GM23338 (cell line): ENCODE results near the gene LORICRIN. TPM values are rescaled to one million over a fixed set of nuclear protein-coding genes. Genes with fewer than 3 reads are reported as not detected.

Experiments used
- ATAC-seq: fragments of 200-7000 bp; cut with Tn5 transposase; 3 replicates; pipeline ENCODE4 v1.9.1; 2020
- DNase-seq: peaks from one replicate; pipeline ENCODE4 v3.0.0-alpha.2; 2015; ENCODE audit warnings: low spot score
- H2AFZ ChIP-seq: fragments of 200-600 bp; sonication (generic); 2 replicates; pipeline ENCODE4 v1.8.0; 2016; ENCODE audit warnings: antibody characterized with exemption, mild to moderate bottlenecking, moderate library complexity
- H3F3A ChIP-seq: fragments of 200-600 bp; sonication (generic); replicated peaks from 2 replicates; pipeline ENCODE4 v1.8.0; 2017; ENCODE audit warnings: antibody characterized with exemption, mixed run types, low read depth
- H3K27ac ChIP-seq: fragments of 200-600 bp; sonication (generic); 2 replicates; pipeline ENCODE4 v1.6.1; 2016; ENCODE audit warnings: low read depth
- H3K27me3 ChIP-seq: fragments of 200-600 bp; sonication (generic); 2 replicates; pipeline ENCODE4 v1.8.0; 2016; ENCODE audit warnings: mild to moderate bottlenecking, mixed run types, moderate library complexity; ENCODE audit not compliant: insufficient read depth
- H3K36me3 ChIP-seq: fragments of 200-600 bp; sonication (generic); 2 replicates; pipeline ENCODE4 v1.8.0; 2016; ENCODE audit warnings: mild to moderate bottlenecking; ENCODE audit not compliant: insufficient read depth
- H3K4me1 ChIP-seq: fragments of 200-600 bp; sonication (generic); 2 replicates; pipeline ENCODE4 v1.8.0; 2016; ENCODE audit warnings: mild to moderate bottlenecking, moderate library complexity; ENCODE audit not compliant: insufficient read depth
- H3K4me2 ChIP-seq: fragments of 200-600 bp; sonication (generic); 2 replicates; pipeline ENCODE4 v1.7.1; 2017; ENCODE audit warnings: mixed run types
- H3K4me3 ChIP-seq: fragments of 200-600 bp; sonication (generic); 2 replicates; pipeline ENCODE4 v1.6.1; 2016; ENCODE audit warnings: mixed run types
- H3K79me2 ChIP-seq: fragments of 200-600 bp; sonication (generic); replicated peaks from 2 replicates; pipeline ENCODE4 v1.8.0; 2017; ENCODE audit warnings: mild to moderate bottlenecking; ENCODE audit not compliant: insufficient read depth
- H3K9me2 ChIP-seq: fragments of 200-600 bp; sonication (generic); 2 replicates; pipeline ENCODE4 v1.8.0; 2017; ENCODE audit not compliant: insufficient read depth
- H4K20me1 ChIP-seq: fragments of 200-600 bp; sonication (generic); replicated peaks from 2 replicates; pipeline ENCODE4 v1.8.0; 2017; ENCODE audit warnings: mild to moderate bottlenecking; ENCODE audit not compliant: insufficient read depth
- H3K27ac Mint-ChIP-seq: 2 replicates; pipeline ENCODE4 v1.8.0; 2020; ENCODE audit warnings: inconsistent platforms, mild to moderate bottlenecking, moderate library complexity, mixed read lengths
- H3K27me3 Mint-ChIP-seq: 3 replicates; pipeline ENCODE4 v1.8.0; 2022; ENCODE audit warnings: low read depth, mild to moderate bottlenecking, moderate library complexity, mixed read lengths, inconsistent platforms; ENCODE audit not compliant: insufficient read depth, poor library complexity
- H3K36me3 Mint-ChIP-seq: 3 replicates; pipeline ENCODE4 v1.8.0; 2021; ENCODE audit warnings: low read depth, mild to moderate bottlenecking, inconsistent platforms, moderate library complexity, mixed read lengths
- H3K4me1 Mint-ChIP-seq: 3 replicates; pipeline ENCODE4 v1.8.0; 2020; ENCODE audit warnings: mild to moderate bottlenecking, inconsistent platforms, mixed read lengths
- H3K4me3 Mint-ChIP-seq: 3 replicates; pipeline ENCODE4 v1.8.0; 2021; ENCODE audit warnings: moderate library complexity, mild to moderate bottlenecking, inconsistent platforms, mixed read lengths
- H3K9me3 Mint-ChIP-seq: 3 replicates; pipeline ENCODE4 v1.8.0; 2020; ENCODE audit warnings: moderate library complexity, mild to moderate bottlenecking, inconsistent platforms, mixed read lengths
- CTCF ChIP-seq, 2 experiments: fragments of 200-600 bp in 1 of 2; sonication (generic) in 1 of 2; conservative IDR thresholded peaks; 2 replicates each; pipeline versions ENCODE4 v1.5.1 to v1.6.1; 2016 to 2017; ENCODE audit warnings: antibody characterized with exemption in 2 of 2, low read depth in 2 of 2, mild to moderate bottlenecking in 2 of 2, moderate library complexity in 1 of 2
- ETS1 ChIP-seq: IDR thresholded peaks from 2 replicates; pipeline ENCODE4 v1.6.1; 2016; ENCODE audit warnings: antibody characterized with exemption
- JUNB ChIP-seq: IDR thresholded peaks from one replicate; pipeline ENCODE4 v1.6.1; 2016; ENCODE audit warnings: antibody characterized with exemption; ENCODE audit not compliant: unreplicated experiment
- POLR2AphosphoS5 ChIP-seq: IDR thresholded peaks from 2 replicates; pipeline ENCODE4 v1.6.1; 2016; ENCODE audit warnings: antibody characterized with exemption, low read depth
- STAT1 ChIP-seq: IDR thresholded peaks from one replicate; pipeline ENCODE4 v1.6.1; 2016; ENCODE audit warnings: antibody characterized with exemption; ENCODE audit not compliant: unreplicated experiment
- ZNF114 ChIP-seq: fragments of 250-450 bp; sonication (Bioruptor Pico); IDR thresholded peaks from 2 replicates; pipeline ENCODE4 v1.5.0; 2020; ENCODE audit warnings: mild to moderate bottlenecking, moderate library complexity
- ZNF462 ChIP-seq: fragments of 250-450 bp; sonication (Bioruptor Pico); IDR thresholded peaks from 2 replicates; pipeline ENCODE4 v1.5.0; 2020; ENCODE audit warnings: mild to moderate bottlenecking, moderate library complexity
- polyA plus RNA-seq: library from polyadenylated mRNA; unstranded; fragments of >200 nt; fragmentation: Nextera tagmentation; extraction: Ambion mirVana; gene quantifications from 2 replicates; pipeline ENCODE4 v1.2.1, GENCODE V29; 2016
- total RNA-seq: library from RNA; depleted of rRNA; stranded (reverse); fragments of >200 nt; shearing (Covaris generic); gene quantifications from 2 replicates; pipeline ENCODE4 v1.2.3, GENCODE V29; 2014

Gene LORICRIN
- total and polyA plus RNA-seq, 2 experiments from 2014 or later: 0.23 TPM; not detected in 1

GRCh38 chr1:153288634-153289275 lies 29.3 kb downstream of the LORICRIN start:
- H3F3A ChIP-seq: no peaks in the 10 kb centered on the region
- H3K36me3 Mint-ChIP-seq: no peaks in the 10 kb centered on the region
- H3K4me2 ChIP-seq: no peak overlapping the region
- H3K27me3 ChIP-seq: no peaks in the 10 kb centered on the region
- H3K9me2 ChIP-seq: peaks cover 3% of the 10 kb centered on the region; the same call in 1 of the 2 replicates
- TF ChIP-seq POLR2AphosphoS5 (no peak), CTCF (conservative IDR thresholded peaks at IDR 0.05; ENCODE audit: low read depth in 2 of 2) (peak; percentile 67 to 90)
- DNase-seq (peak; percentile 75), ATAC-seq (peak; percentile 95)
- H3K4me3 ChIP-seq: no peak overlapping the region
- H3K4me1 Mint-ChIP-seq: peaks cover 8% of the 10 kb centered on the region
- H3K4me3 Mint-ChIP-seq: no peak overlapping the region
- no peak overlapping the region for H3K27ac Mint-ChIP-seq
- no peaks in the 10 kb centered on the region for H3K4me1 ChIP-seq
- H4K20me1 ChIP-seq: no peaks in the 10 kb centered on the region
- H3K79me2 ChIP-seq: no peaks in the 10 kb centered on the region
- H3K27me3 Mint-ChIP-seq: peaks cover 5% of the 10 kb centered on the region
- H3K9me3 Mint-ChIP-seq: no peaks in the 10 kb centered on the region
- no peak overlapping the region for H3K27ac ChIP-seq
- no peak overlapping the region for H2AFZ ChIP-seq
- no peaks in the 10 kb centered on the region for H3K36me3 ChIP-seq

- Mint-ChIP-seq H3K27ac (no peak overlapping the region), H3K27me3 (peaks cover 7% of the 10 kb centered on the region), H3K4me3 (no peak overlapping the region), H3K36me3 (no peaks in the 10 kb centered on the region), H3K4me1 (peaks cover 8% of the 10 kb centered on the region), H3K9me3 (no peaks in the 10 kb centered on the region)
- Histone ChIP-seq H3K4me2 (no peak overlapping the region), H3K27me3 (no peaks in the 10 kb centered on the region), H4K20me1 (no peaks in the 10 kb centered on the region), H3K79me2 (no peaks in the 10 kb centered on the region), H3F3A (no peaks in the 10 kb centered on the region), H3K4me1 (no peaks in the 10 kb centered on the region), H3K36me3 (no peaks in the 10 kb centered on the region), H3K27ac (no peak overlapping the region), H2AFZ (no peak overlapping the region), H3K9me2 (no peaks in the 10 kb centered on the region), H3K4me3 (no peak overlapping the region)
- ATAC-seq (no peak), DNase-seq (no peak)
- no peak for TF ChIP-seq JUNB
- no peak for TF ChIP-seq STAT1
Observed at GRCh38 chr1:153291514-153291913, 32.0 kb downstream of the LORICRIN start.

GRCh38 chr1:153292185-153292584 lies 32.7 kb downstream of the LORICRIN start:
- peaks cover 7% of the 10 kb centered on the region for H3K27me3 Mint-ChIP-seq
- H3K27ac ChIP-seq: no peak overlapping the region
- H3F3A ChIP-seq: no peaks in the 10 kb centered on the region
- no peaks in the 10 kb centered on the region for H3K27me3 ChIP-seq
- no peak overlapping the region for H3K4me3 Mint-ChIP-seq
- H4K20me1 ChIP-seq: no peaks in the 10 kb centered on the region
- H3K36me3 ChIP-seq: no peaks in the 10 kb centered on the region
- no peak overlapping the region for H3K4me3 ChIP-seq
- H2AFZ ChIP-seq: peak overlapping the region; percentile 97
- H3K4me1 ChIP-seq: no peaks in the 10 kb centered on the region
- no peaks in the 10 kb centered on the region for H3K79me2 ChIP-seq
- H3K27ac Mint-ChIP-seq: no peak overlapping the region
- no peaks in the 10 kb centered on the region for H3K9me2 ChIP-seq
- H3K9me3 Mint-ChIP-seq: no peaks in the 10 kb centered on the region
- H3K36me3 Mint-ChIP-seq: no peaks in the 10 kb centered on the region
- H3K4me2 ChIP-seq: 0 out of 2 replicates have a peak overlapping the region, but pooled peaks have one; percentile 55
- peaks cover 8% of the 10 kb centered on the region for H3K4me1 Mint-ChIP-seq
- no peak for DNase-seq
- no peak for ATAC-seq
- TF ChIP-seq ZNF114 (CRISPR knock-in tag) (no peak), JUNB (no peak), ZNF462 (no peak), ETS1 (no peak), POLR2AphosphoS5 (no peak)
